ENCODE results near the gene TMEM176B.

DNA sequence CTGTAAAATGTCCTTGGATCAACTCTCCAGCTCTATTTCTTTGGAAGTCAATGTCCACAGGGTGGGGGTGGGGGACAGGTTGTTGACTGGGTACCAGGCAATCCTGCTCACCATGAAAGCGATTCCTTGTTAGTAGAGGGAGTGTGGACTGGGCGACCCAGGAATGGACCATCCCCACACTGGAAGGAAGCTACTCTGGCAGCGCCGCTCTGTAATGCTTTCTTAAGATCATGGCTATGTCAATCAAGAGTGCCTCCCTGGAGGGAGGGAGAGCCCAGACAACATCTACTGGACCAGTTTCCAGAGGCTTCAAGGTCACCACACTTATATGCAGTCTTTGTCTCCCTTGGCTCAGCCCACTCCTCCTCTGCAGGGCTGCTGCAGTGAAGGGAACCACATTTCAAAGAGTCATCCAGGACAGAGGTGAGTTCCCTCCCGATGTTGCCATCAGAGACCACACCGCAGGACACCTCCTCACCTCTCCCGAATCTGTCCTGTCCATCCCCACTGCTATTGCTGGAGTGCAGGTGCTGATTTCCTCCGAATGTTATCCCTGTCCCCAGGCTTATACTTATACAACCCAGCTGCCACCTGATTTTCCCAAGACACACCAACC, 56.0 kb downstream of the TMEM176B start:
- TF ChIP-seq, protein P1, sequence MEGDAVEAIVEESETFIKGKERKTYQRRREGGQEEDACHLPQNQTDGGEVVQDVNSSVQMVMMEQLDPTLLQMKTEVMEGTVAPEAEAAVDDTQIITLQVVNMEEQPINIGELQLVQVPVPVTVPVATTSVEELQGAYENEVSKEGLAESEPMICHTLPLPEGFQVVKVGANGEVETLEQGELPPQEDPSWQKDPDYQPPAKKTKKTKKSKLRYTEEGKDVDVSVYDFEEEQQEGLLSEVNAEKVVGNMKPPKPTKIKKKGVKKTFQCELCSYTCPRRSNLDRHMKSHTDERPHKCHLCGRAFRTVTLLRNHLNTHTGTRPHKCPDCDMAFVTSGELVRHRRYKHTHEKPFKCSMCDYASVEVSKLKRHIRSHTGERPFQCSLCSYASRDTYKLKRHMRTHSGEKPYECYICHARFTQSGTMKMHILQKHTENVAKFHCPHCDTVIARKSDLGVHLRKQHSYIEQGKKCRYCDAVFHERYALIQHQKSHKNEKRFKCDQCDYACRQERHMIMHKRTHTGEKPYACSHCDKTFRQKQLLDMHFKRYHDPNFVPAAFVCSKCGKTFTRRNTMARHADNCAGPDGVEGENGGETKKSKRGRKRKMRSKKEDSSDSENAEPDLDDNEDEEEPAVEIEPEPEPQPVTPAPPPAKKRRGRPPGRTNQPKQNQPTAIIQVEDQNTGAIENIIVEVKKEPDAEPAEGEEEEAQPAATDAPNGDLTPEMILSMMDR (IDR thresholded peaks at IDR 0.05), result no peak
- TF ChIP-seq POLR2AphosphoS5 (IDR thresholded peaks at IDR 0.05; ENCODE audit: low read depth, low read length) (no peak), SIN3A (IDR thresholded peaks at IDR 0.05; ENCODE audit: borderline replicate concordance, insufficient read depth, low read depth, low read length) (no peak)
